Suprapubic skin (tissue), 4 donors: ENCODE measurements around the gene LYPD6B. TPM values are rescaled to one million over a fixed set of nuclear protein-coding genes. Genes with fewer than 3 reads are reported as not detected.

ENCODE experiments used
- DNase-seq, 2 donors: peaks; one replicate each; pipeline ENCODE4 v3.0.0-alpha.2; 2019; ENCODE audit warnings: low spot score in 2 of 2
- H3K27ac ChIP-seq: fragments of 200-600 bp; sonication (generic); one replicate; pipeline ENCODE4 v1.5.1; 2019
- H3K27me3 ChIP-seq: fragments of 200-600 bp; sonication (generic); one replicate; pipeline ENCODE4 v1.5.1; 2019
- H3K36me3 ChIP-seq: fragments of 200-600 bp; sonication (generic); one replicate; pipeline ENCODE4 v1.5.1; 2019
- H3K4me1 ChIP-seq: fragments of 200-600 bp; sonication (generic); one replicate; pipeline ENCODE4 v1.5.1; 2019
- H3K4me3 ChIP-seq: fragments of 200-600 bp; sonication (generic); one replicate; pipeline ENCODE4 v1.5.1; 2019; ENCODE audit warnings: mild to moderate bottlenecking
- H3K9me3 ChIP-seq: fragments of 200-600 bp; sonication (generic); one replicate; pipeline ENCODE4 v1.5.1; 2019
- EP300 ChIP-seq: sonication (generic); formaldehyde crosslinking; IDR thresholded peaks from one replicate; pipeline ENCODE4 v1.6.1; 2017; ENCODE audit warnings: antibody characterized with exemption
- POLR2A ChIP-seq, 2 donors: fragments of 450-650 bp; IDR thresholded peaks; one replicate each; pipeline ENCODE4 v1.6.1; 2017; ENCODE audit warnings: antibody characterized with exemption in 2 of 2, mild to moderate bottlenecking in 2 of 2, moderate library complexity in 2 of 2
- POLR2AphosphoS5 ChIP-seq, 3 donors: sonication (generic); formaldehyde crosslinking; IDR thresholded peaks; one replicate each; pipeline ENCODE4 v1.6.1; 2017; ENCODE audit warnings: antibody characterized with exemption in 3 of 3
- WGBS: methylation state at CpG from one replicate; pipeline ENCODE4 v1.1.5; 2018; 5-methylcytosine and 5-hydroxymethylcytosine counted together
- total RNA-seq, 4 donors: library from RNA; depleted of rRNA; stranded (reverse); fragments of >200 nt; gene quantifications; one replicate each; pipeline ENCODE4 v1.1.0, GENCODE V29; 2016
- TF ChIP-seq, protein P1 (sequence below), 2 donors: fragments of 200-600 bp in 1 of 2; fragments of 450-650 bp in 1 of 2; sonication (generic) in 1 of 2; IDR thresholded peaks; one replicate each; pipeline ENCODE4 v1.5.1; 2016 to 2019; ENCODE audit warnings: antibody characterized with exemption in 2 of 2, mild to moderate bottlenecking in 1 of 2, moderate library complexity in 1 of 2

The LYPD6B gene
- total RNA-seq, 4 donors from 2014 or later, result 83.7 to 129 (median 97.7) TPM

DNA sequence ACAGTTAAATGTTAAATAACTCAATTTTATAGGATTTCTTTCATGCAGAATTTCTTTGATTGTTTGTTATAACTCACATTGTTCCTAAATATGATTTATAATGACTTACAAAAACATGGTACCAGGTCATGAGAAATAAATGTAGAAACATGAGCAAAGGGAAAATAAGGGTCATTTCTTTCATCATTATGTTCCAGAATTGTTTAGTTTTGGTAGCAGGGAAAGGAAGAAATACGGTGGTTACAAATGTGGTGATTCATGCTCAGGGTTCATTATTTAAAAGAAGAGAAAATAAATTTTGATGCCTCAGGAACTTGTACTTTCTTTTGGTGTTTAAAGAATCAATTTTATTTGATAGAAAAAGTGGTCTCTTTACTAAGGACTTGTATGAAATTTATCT lies 4.4 kb downstream of the LYPD6B start:
- no peaks in the 10 kb centered on the region for H3K9me3 ChIP-seq
- no peak overlapping the region for H3K4me3 ChIP-seq
- TF ChIP-seq, protein P1, sequence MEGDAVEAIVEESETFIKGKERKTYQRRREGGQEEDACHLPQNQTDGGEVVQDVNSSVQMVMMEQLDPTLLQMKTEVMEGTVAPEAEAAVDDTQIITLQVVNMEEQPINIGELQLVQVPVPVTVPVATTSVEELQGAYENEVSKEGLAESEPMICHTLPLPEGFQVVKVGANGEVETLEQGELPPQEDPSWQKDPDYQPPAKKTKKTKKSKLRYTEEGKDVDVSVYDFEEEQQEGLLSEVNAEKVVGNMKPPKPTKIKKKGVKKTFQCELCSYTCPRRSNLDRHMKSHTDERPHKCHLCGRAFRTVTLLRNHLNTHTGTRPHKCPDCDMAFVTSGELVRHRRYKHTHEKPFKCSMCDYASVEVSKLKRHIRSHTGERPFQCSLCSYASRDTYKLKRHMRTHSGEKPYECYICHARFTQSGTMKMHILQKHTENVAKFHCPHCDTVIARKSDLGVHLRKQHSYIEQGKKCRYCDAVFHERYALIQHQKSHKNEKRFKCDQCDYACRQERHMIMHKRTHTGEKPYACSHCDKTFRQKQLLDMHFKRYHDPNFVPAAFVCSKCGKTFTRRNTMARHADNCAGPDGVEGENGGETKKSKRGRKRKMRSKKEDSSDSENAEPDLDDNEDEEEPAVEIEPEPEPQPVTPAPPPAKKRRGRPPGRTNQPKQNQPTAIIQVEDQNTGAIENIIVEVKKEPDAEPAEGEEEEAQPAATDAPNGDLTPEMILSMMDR (IDR thresholded peaks at IDR 0.05), result no peak
- TF ChIP-seq POLR2AphosphoS5 (IDR thresholded peaks at IDR 0.05) (no peak), POLR2A (IDR thresholded peaks at IDR 0.05) (no peak), EP300 (no peak)
- H3K27ac ChIP-seq, result no peak overlapping the region
- 36% methylated on average over 1 of the region's 1 CpG for WGBS
- H3K36me3 ChIP-seq, result no peaks in the 10 kb centered on the region
- H3K27me3 ChIP-seq, result peaks cover 18% of the 10 kb centered on the region
- DNase-seq, result no peak
- peaks cover 11% of the 10 kb centered on the region for H3K4me1 ChIP-seq

DNA sequence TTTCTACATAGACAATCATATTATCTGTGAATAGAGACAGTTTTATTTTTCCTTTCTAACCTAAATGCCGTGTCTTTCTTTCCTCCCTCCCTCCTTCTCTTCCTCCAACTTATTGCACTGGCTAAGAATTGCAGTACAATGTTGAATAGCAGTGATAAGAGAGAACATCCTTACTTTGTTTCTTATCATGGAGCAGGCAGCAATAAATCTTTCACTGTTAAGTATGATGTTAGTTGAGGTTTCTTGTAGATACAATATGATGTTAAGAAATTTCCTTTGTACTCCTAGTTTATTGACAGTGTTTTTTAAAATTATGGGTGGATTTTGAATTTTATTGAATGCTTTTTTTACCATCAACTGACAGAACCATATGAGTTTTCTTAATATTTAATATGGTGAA lies 6.0 kb downstream of the LYPD6B start:
- Histone ChIP-seq H3K27ac (no peak overlapping the region), H3K27me3 (peaks cover 2% of the 10 kb centered on the region), H3K9me3 (no peaks in the 10 kb centered on the region), H3K4me1 (no peaks in the 10 kb centered on the region), H3K36me3 (no peaks in the 10 kb centered on the region), H3K4me3 (no peak overlapping the region)
- 66% methylated on average over 1 of the region's 1 CpG for WGBS
- TF ChIP-seq, protein P1 (IDR thresholded peaks at IDR 0.05), result no peak
- TF ChIP-seq POLR2AphosphoS5 (IDR thresholded peaks at IDR 0.05), result no peak
- no peak for TF ChIP-seq EP300
- no peak for TF ChIP-seq POLR2A (IDR thresholded peaks at IDR 0.05)
- no peak for DNase-seq

DNA sequence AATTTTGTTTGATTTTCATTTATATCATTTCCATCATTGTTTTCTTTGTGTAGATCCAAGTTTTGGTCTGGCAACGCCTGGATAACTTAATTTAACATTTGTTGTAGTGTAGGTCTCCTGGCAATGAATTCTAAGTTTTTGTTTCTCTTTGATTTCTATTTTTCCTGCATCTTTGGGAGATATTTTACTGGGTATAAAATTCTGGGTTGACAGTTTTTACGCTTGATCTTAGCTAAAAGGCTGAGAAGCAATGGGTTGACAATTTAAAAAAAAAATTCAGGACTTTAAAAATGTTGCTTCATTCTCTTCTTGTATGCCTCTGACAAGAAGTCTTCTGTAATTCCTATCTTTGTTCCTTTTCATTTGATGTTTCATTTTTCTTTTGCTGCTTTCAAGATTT lies 8.6 kb downstream of the LYPD6B start:
- no peak overlapping the region for H3K27ac ChIP-seq
- H3K9me3 ChIP-seq, result no peaks in the 10 kb centered on the region
- H3K4me3 ChIP-seq, result no peak overlapping the region
- H3K4me1 ChIP-seq, result no peaks in the 10 kb centered on the region
- H3K27me3 ChIP-seq, result no peaks in the 10 kb centered on the region
- WGBS, result 93% methylated on average over 2 of the region's 2 CpGs
- TF ChIP-seq, protein P1 (IDR thresholded peaks at IDR 0.05), result no peak
- TF ChIP-seq POLR2AphosphoS5 (IDR thresholded peaks at IDR 0.05), result no peak
- TF ChIP-seq EP300, result no peak
- no peak for TF ChIP-seq POLR2A (IDR thresholded peaks at IDR 0.05)
- DNase-seq, result no peak
- no peaks in the 10 kb centered on the region for H3K36me3 ChIP-seq

DNA sequence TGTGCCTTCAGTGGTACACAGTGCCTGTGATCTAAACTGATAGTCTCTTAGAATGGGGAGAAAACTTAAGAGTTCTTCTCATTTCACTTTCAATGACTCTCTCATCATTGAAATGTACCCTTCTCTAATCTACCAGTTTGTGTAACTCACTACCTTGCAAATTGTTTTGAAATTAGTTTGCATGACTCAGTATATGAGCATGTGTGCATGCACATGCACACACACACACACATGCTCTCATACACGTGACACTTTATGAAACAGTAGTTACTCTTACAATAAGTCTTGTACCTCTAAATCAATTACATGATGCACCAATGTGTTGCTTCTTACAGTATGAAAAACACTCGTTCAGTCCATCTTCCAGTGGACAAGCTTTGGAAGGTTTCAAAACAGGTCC lies 10.6 kb downstream of the LYPD6B start:
- Histone ChIP-seq H3K36me3 (no peaks in the 10 kb centered on the region), H3K9me3 (no peaks in the 10 kb centered on the region), H3K4me3 (no peak overlapping the region), H3K4me1 (no peaks in the 10 kb centered on the region), H3K27ac (no peak overlapping the region), H3K27me3 (no peaks in the 10 kb centered on the region)
- TF ChIP-seq, protein P1 (IDR thresholded peaks at IDR 0.05), result no peak
- TF ChIP-seq POLR2A (IDR thresholded peaks at IDR 0.05) (no peak), EP300 (no peak), POLR2AphosphoS5 (IDR thresholded peaks at IDR 0.05) (no peak)
- WGBS, result 72% methylated on average over 2 of the region's 2 CpGs
- no peak for DNase-seq

DNA sequence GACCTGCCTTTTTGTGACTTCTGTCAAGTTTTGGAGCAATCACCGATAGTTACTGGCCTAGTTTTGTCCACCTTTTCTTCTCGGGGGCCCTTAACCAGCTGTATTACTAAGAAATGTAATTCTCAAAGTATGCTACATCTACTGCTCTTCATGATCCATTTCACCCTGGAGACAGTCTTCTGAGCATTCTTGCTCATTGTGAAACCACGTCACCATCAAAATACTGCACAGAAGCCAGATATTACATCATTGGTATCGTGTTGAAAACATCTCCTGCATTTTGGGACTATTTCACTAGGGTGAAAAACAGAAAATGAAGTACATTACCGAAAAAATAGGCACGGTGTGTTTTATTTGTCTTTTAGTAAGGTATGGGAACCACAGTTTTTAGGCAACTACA lies 11.7 kb downstream of the LYPD6B start:
- H3K9me3 ChIP-seq, result no peaks in the 10 kb centered on the region
- DNase-seq, result no peak
- no peaks in the 10 kb centered on the region for H3K36me3 ChIP-seq
- no peaks in the 10 kb centered on the region for H3K27me3 ChIP-seq
- H3K27ac ChIP-seq, result no peak overlapping the region
- TF ChIP-seq EP300, result no peak
- TF ChIP-seq POLR2AphosphoS5 (IDR thresholded peaks at IDR 0.05), result no peak
- no peak for TF ChIP-seq POLR2A (IDR thresholded peaks at IDR 0.05)
- TF ChIP-seq, protein P1 (IDR thresholded peaks at IDR 0.05), result no peak
- 52% methylated on average over 6 of the region's 6 CpGs for WGBS
- H3K4me1 ChIP-seq, result no peaks in the 10 kb centered on the region
- H3K4me3 ChIP-seq, result no peak overlapping the region
